Epidermal melanocyte (primary cell): ENCODE data around the gene ZNF335.
"Not testable (repeated sequence)": the region's sequence is repeated elsewhere in the genome, so short reads cannot be mapped to it uniquely, and the experiment has no call there.

Experiments
- DNase-seq: peaks from one replicate; pipeline ENCODE4 v3.0.0; 2011; ENCODE audit warnings: low spot score; ENCODE audit not compliant: insufficient read length

ZNF335 gene

GRCh38 chr20:45972500-45973183 is 639 bp upstream of the ZNF335 start:
- peak; percentile 87 for DNase-seq

GRCh38 chr20:45971425-45971674 is 653 bp downstream of the ZNF335 start:
- DNase-seq, result no peak

GRCh38 chr20:45970646-45971424 is 1.2 kb downstream of the ZNF335 start:
- no peak for DNase-seq

- DNase-seq, result peak; percentile 80
Observed at GRCh38 chr20:45969712-45970634, 2.0 kb downstream of the ZNF335 start.

- no peak for DNase-seq
Observed at GRCh38 chr20:45968801-45969711, 2.9 kb downstream of the ZNF335 start.

GRCh38 chr20:45968081-45968671 is 3.8 kb downstream of the ZNF335 start:
- DNase-seq, result no peak

GRCh38 chr20:45967551-45968080 is 4.4 kb downstream of the ZNF335 start:
- no peak for DNase-seq

- no peak for DNase-seq
Observed at GRCh38 chr20:45965169-45966002, 6.6 kb downstream of the ZNF335 start.

- no peak for DNase-seq
Observed at GRCh38 chr20:45964006-45964400, 8.0 kb downstream of the ZNF335 start.

GRCh38 chr20:45963059-45964005 is 8.7 kb downstream of the ZNF335 start:
- no peak for DNase-seq

GRCh38 chr20:45962031-45962755 is 9.8 kb downstream of the ZNF335 start:
- no peak for DNase-seq

GRCh38 chr20:45959956-45960630 is 11.9 kb downstream of the ZNF335 start:
- no peak for DNase-seq

GRCh38 chr20:45959126-45959525 is 12.9 kb downstream of the ZNF335 start:
- DNase-seq, result no peak

GRCh38 chr20:45958593-45958992 is 13.4 kb downstream of the ZNF335 start:
- DNase-seq, result no peak

GRCh38 chr20:45957021-45957941 is 14.7 kb downstream of the ZNF335 start:
- no peak for DNase-seq

- not testable (repeated sequence) for DNase-seq
Observed at GRCh38 chr20:45956326-45956725, 15.7 kb downstream of the ZNF335 start.
